CD4-positive, alpha-beta T cell treated with Interleukin-4 for 4 hours (primary cell): ENCODE measurements around the gene SERINC3.
A peak's percentile ranks its signal among the peaks of the same experiment; 100 is the strongest.

Experiments used
- DNase-seq: peaks from one replicate; pipeline ENCODE4 v3.0.0-alpha.2; 2020

The SERINC3 gene

GRCh38 chr20:44532259-44532980 is 10.6 kb upstream of the SERINC3 start:
- no peak for DNase-seq

GRCh38 chr20:44528309-44528708 is 6.4 kb upstream of the SERINC3 start:
- no peak for DNase-seq

- no peak for DNase-seq
Measured at GRCh38 chr20:44527716-44528199, 5.9 kb upstream of the SERINC3 start.

- DNase-seq: no peak
Measured at GRCh38 chr20:44526129-44526528, 4.3 kb upstream of the SERINC3 start.

- no peak for DNase-seq
Measured at GRCh38 chr20:44523746-44524145, 1.9 kb upstream of the SERINC3 start.

GRCh38 chr20:44522841-44523240 is 971 bp upstream of the SERINC3 start:
- DNase-seq: no peak

GRCh38 chr20:44520881-44521280 is 989 bp downstream of the SERINC3 start:
- no peak for DNase-seq

GRCh38 chr20:44518248-44518647 is 3.6 kb downstream of the SERINC3 start:
- no peak for DNase-seq

GRCh38 chr20:44517454-44517853 is 4.4 kb downstream of the SERINC3 start:
- no peak for DNase-seq

- DNase-seq: no peak
Measured at GRCh38 chr20:44516491-44516890, 5.4 kb downstream of the SERINC3 start.

- no peak for DNase-seq
Measured at GRCh38 chr20:44513871-44514270, 8.0 kb downstream of the SERINC3 start.

GRCh38 chr20:44509762-44510161 is 12.1 kb downstream of the SERINC3 start:
- no peak for DNase-seq

- DNase-seq: no peak
Measured at GRCh38 chr20:44504402-44505307, 17.2 kb downstream of the SERINC3 start.

GRCh38 chr20:44502968-44503367 is 18.9 kb downstream of the SERINC3 start:
- no peak for DNase-seq

GRCh38 chr20:44501448-44501847 is 20.4 kb downstream of the SERINC3 start:
- DNase-seq: no peak

- no peak for DNase-seq
Measured at GRCh38 chr20:44500221-44500620, 21.6 kb downstream of the SERINC3 start.

- DNase-seq: no peak
Measured at GRCh38 chr20:44497761-44498160, 24.1 kb downstream of the SERINC3 start.

- no peak for DNase-seq
Measured at GRCh38 chr20:44496976-44497375, 24.9 kb downstream of the SERINC3 start.

GRCh38 chr20:44495802-44496481 is 25.9 kb downstream of the SERINC3 start:
- DNase-seq: peak; percentile 77

- DNase-seq: peak; percentile 37
Measured at GRCh38 chr20:44495257-44495656, 26.6 kb downstream of the SERINC3 start.

GRCh38 chr20:44494681-44495080 is 27.2 kb downstream of the SERINC3 start:
- DNase-seq: no peak

GRCh38 chr20:44494266-44494665 is 27.6 kb downstream of the SERINC3 start:
- DNase-seq: no peak

GRCh38 chr20:44491635-44492395 is 30.1 kb downstream of the SERINC3 start:
- DNase-seq: peak; percentile 42
